H9 (cell line): ENCODE data around the gene EDN1. TPM values are rescaled to one million over a fixed set of nuclear protein-coding genes. Genes with fewer than 3 reads are reported as not detected.

Source experiments
- DNase-seq: peaks from one replicate; pipeline ENCODE4 v3.0.0-alpha.2; 2017
- H2AFZ ChIP-seq: one replicate; pipeline ENCODE4 v1.6.1; 2013; ENCODE audit warnings: mild to moderate bottlenecking, low read length, control low read depth, moderate library complexity
- H2AK5ac ChIP-seq: 2 replicates; pipeline ENCODE4 v1.6.1; 2013; ENCODE audit warnings: low read length, control low read depth, mixed read lengths; ENCODE audit not compliant: insufficient read length
- H2BK120ac ChIP-seq: one replicate; pipeline ENCODE4 v1.6.1; 2013; ENCODE audit warnings: low read depth, mild to moderate bottlenecking, low read length, control low read depth, inconsistent platforms; ENCODE audit not compliant: poor library complexity, severe bottlenecking
- H2BK12ac ChIP-seq: 2 replicates; pipeline ENCODE4 v1.6.1; 2013; ENCODE audit warnings: low read length, control low read depth, mixed read lengths, low read depth; ENCODE audit not compliant: insufficient read length
- H2BK15ac ChIP-seq: 2 replicates; pipeline ENCODE4 v1.6.1; 2013; ENCODE audit warnings: low read depth, low read length, control low read depth
- H2BK20ac ChIP-seq: one replicate; pipeline ENCODE4 v1.6.1; 2013; ENCODE audit warnings: low read depth, mild to moderate bottlenecking, low read length, control low read depth, inconsistent platforms; ENCODE audit not compliant: poor library complexity, severe bottlenecking
- H2BK5ac ChIP-seq: 2 replicates; pipeline ENCODE4 v1.6.1; 2013; ENCODE audit warnings: low read length, control low read depth, mixed read lengths; ENCODE audit not compliant: insufficient read length
- H3K14ac ChIP-seq: 2 replicates; pipeline ENCODE4 v1.6.1; 2013; ENCODE audit warnings: low read length, control low read depth; ENCODE audit not compliant: insufficient read depth
- H3K18ac ChIP-seq: 2 replicates; pipeline ENCODE4 v1.6.1; 2013; ENCODE audit warnings: low read depth, mild to moderate bottlenecking, mixed read lengths, low read length, control low read depth; ENCODE audit not compliant: insufficient read length
- H3K23ac ChIP-seq: 2 replicates; pipeline ENCODE4 v1.6.1; 2013; ENCODE audit warnings: low read length, control low read depth, mixed read lengths, low read depth; ENCODE audit not compliant: insufficient read length
- H3K23me2 ChIP-seq: 2 replicates; pipeline ENCODE4 v1.6.1; 2013; ENCODE audit warnings: low read depth, mild to moderate bottlenecking, mixed read lengths, low read length, control low read depth; ENCODE audit not compliant: insufficient read length, poor library complexity, severe bottlenecking
- H3K27ac ChIP-seq: 2 replicates; pipeline ENCODE4 v1.5.1; 2013; ENCODE audit warnings: low read length, control low read depth, mixed read lengths, low read depth; ENCODE audit not compliant: insufficient read length
- H3K27me3 ChIP-seq: 2 replicates; pipeline ENCODE4 v1.6.1; 2013; ENCODE audit warnings: low read length, control low read depth, inconsistent platforms; ENCODE audit not compliant: insufficient read depth
- H3K4ac ChIP-seq: 2 replicates; pipeline ENCODE4 v1.6.1; 2013; ENCODE audit warnings: low read depth, mild to moderate bottlenecking, control low read depth, inconsistent platforms, low read length, moderate library complexity
- H3K4me1 ChIP-seq: 2 replicates; pipeline ENCODE4 v1.6.1; 2013; ENCODE audit warnings: low read length, control low read depth, inconsistent platforms; ENCODE audit not compliant: insufficient read depth
- H3K4me2 ChIP-seq: 2 replicates; pipeline ENCODE4 v1.6.1; 2013; ENCODE audit warnings: low read length, control low read depth, mixed read lengths; ENCODE audit not compliant: insufficient read length, insufficient read depth
- H3K56ac ChIP-seq: 2 replicates; pipeline ENCODE4 v1.6.1; 2013; ENCODE audit warnings: low read depth, mild to moderate bottlenecking, mixed read lengths, low read length, control low read depth; ENCODE audit not compliant: insufficient read length
- H3K79me1 ChIP-seq: 2 replicates; pipeline ENCODE4 v1.6.1; 2013; ENCODE audit warnings: low read depth, mild to moderate bottlenecking, moderate library complexity, low read length, control low read depth, inconsistent platforms; ENCODE audit not compliant: insufficient read depth, poor library complexity, severe bottlenecking
- H3K79me2 ChIP-seq: 2 replicates; pipeline ENCODE4 v1.6.1; 2013; ENCODE audit warnings: low read length, control low read depth, inconsistent platforms; ENCODE audit not compliant: insufficient read depth
- H3K9ac ChIP-seq: 2 replicates; pipeline ENCODE4 v1.6.1; 2013; ENCODE audit warnings: low read length, control low read depth, mixed read lengths; ENCODE audit not compliant: insufficient read length; ENCODE audit errors: extremely low read depth
- H3K9me3 ChIP-seq: one replicate; pipeline ENCODE4 v1.6.1; 2013; ENCODE audit warnings: low read depth, low read length, inconsistent platforms; ENCODE audit not compliant: control insufficient read depth
- H3T11ph ChIP-seq: one replicate; pipeline ENCODE4 v1.6.1; 2013; ENCODE audit warnings: mild to moderate bottlenecking, low read length, control low read depth, inconsistent platforms
- H4K20me1 ChIP-seq: one replicate; pipeline ENCODE4 v1.6.1; 2013; ENCODE audit not compliant: control insufficient read depth, insufficient read length, insufficient read depth
- H4K5ac ChIP-seq: 2 replicates; pipeline ENCODE4 v1.6.1; 2013; ENCODE audit warnings: low read depth, mild to moderate bottlenecking, mixed read lengths, low read length, control low read depth; ENCODE audit not compliant: insufficient read length
- H4K8ac ChIP-seq: replicated peaks from 2 replicates; pipeline ENCODE4 v1.6.1; 2013; ENCODE audit warnings: low read length, control low read depth, mixed read lengths, low read depth; ENCODE audit not compliant: insufficient read length
- H4K91ac ChIP-seq: 2 replicates; pipeline ENCODE4 v1.6.1; 2013; ENCODE audit warnings: low read depth, mild to moderate bottlenecking, moderate library complexity, mixed read lengths, low read length, control low read depth; ENCODE audit not compliant: insufficient read length
- H3K27ac Mint-ChIP-seq, 3 experiments: 2 replicates in 2 of 3; 3 replicates in 1 of 3; pipeline ENCODE4 v1.8.0; 2020 to 2021; ENCODE audit warnings: mixed read lengths in 3 of 3, mild to moderate bottlenecking in 1 of 3, moderate library complexity in 1 of 3
- H3K27me3 Mint-ChIP-seq: 2 replicates; pipeline ENCODE4 v1.8.0; 2021; ENCODE audit warnings: low read depth, mild to moderate bottlenecking, moderate library complexity, mixed read lengths
- H3K36me3 Mint-ChIP-seq, 3 experiments: 2 replicates in 2 of 3; 3 replicates in 1 of 3; pipeline ENCODE4 v1.8.0; 2020 to 2021; ENCODE audit warnings: low read depth in 3 of 3, mixed read lengths in 3 of 3; ENCODE audit not compliant: insufficient read depth in 1 of 3
- H3K4me1 Mint-ChIP-seq, 2 experiments: 2 replicates each; pipeline ENCODE4 v1.8.0; 2020; ENCODE audit warnings: mixed read lengths in 2 of 2
- H3K4me3 Mint-ChIP-seq, 2 experiments: 2 replicates in 1 of 2; 3 replicates in 1 of 2; pipeline ENCODE4 v1.8.0; 2020 to 2021; ENCODE audit warnings: mild to moderate bottlenecking in 2 of 2, mixed read lengths in 2 of 2, moderate library complexity in 1 of 2
- H3K9me3 Mint-ChIP-seq, 2 experiments: 2 replicates in 1 of 2; 3 replicates in 1 of 2; pipeline ENCODE4 v1.8.0; 2020; ENCODE audit warnings: mild to moderate bottlenecking in 2 of 2, mixed read lengths in 2 of 2, moderate library complexity in 1 of 2
- WGBS: extraction: QIAGEN DNeasy Blood & Tissue Kit; methylation state at CpG from one replicate; pipeline ENCODE4 v1.1.7; 2013; ENCODE audit warnings: missing lambda C conversion rate, low lambda C conversion rate, mixed read lengths; ENCODE audit not compliant: insufficient read length; ENCODE audit errors: extremely low coverage; 5-methylcytosine and 5-hydroxymethylcytosine counted together
- total RNA-seq: library from RNA; stranded (reverse); gene quantifications from 2 replicates; pipeline ENCODE4 v1.2.1, GENCODE V29; 2021
- TF ChIP-seq, protein P1 (sequence below): fragments of 200-600 bp; sonication (generic); conservative IDR thresholded peaks from 3 replicates; pipeline ENCODE4 v1.8.0; 2021; ENCODE audit warnings: antibody characterized with exemption, mild to moderate bottlenecking

Gene EDN1
- total RNA-seq, 1 experiment from 2014 or later, result 2.1 TPM

DNA sequence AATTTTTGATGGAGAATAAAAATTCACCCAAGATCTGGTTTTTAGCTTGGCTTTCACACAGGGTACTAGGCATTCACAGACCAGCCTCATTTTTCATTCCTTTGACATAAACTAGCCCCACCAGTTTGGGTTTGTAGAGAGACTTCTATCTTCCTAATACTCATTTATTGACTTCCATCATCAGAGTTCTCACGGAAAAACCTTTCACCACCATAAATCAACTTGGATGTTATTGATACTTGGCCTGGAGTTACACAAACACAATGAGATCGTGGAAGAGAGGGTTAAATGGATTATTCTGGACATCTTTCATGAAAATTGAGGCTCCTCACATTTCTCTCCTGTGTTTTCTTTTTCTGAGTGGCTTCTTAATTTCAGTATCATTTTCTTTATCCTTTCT lies 26.8 kb upstream of the EDN1 start:
- Histone ChIP-seq H3K14ac (no peak overlapping the region), H4K91ac (no peak overlapping the region), H3K27me3 (no peaks in the 10 kb centered on the region), H2BK12ac (no peak overlapping the region), H3K23ac (no peak overlapping the region), H2BK20ac (no peak overlapping the region), H3K23me2 (no peaks in the 10 kb centered on the region), H2BK5ac (no peak overlapping the region), H3K4me1 (no peaks in the 10 kb centered on the region), H4K8ac (no peak overlapping the region), H4K20me1 (no peaks in the 10 kb centered on the region), H3K79me2 (no peaks in the 10 kb centered on the region), H3K4me2 (no peak overlapping the region), H3K9me3 (no peaks in the 10 kb centered on the region), H3K27ac (no peak overlapping the region), H3K4ac (no peak overlapping the region), H3K56ac (no peak overlapping the region), H2BK15ac (no peak overlapping the region), H3K9ac (no peak overlapping the region), H3K79me1 (no peaks in the 10 kb centered on the region), H2AK5ac (no peak overlapping the region), H3K18ac (no peak overlapping the region), H4K5ac (no peak overlapping the region), H3T11ph (no peak overlapping the region), H2AFZ (no peak overlapping the region), H2BK120ac (no peak overlapping the region)
- Mint-ChIP-seq H3K9me3 (no peaks in the 10 kb centered on the region), H3K36me3 (no peaks in the 10 kb centered on the region), H3K4me3 (no peak overlapping the region), H3K27ac (no peak overlapping the region), H3K27me3 (no peaks in the 10 kb centered on the region), H3K4me1 (no peaks in the 10 kb centered on the region)
- DNase-seq, result no peak
- TF ChIP-seq, protein P1, sequence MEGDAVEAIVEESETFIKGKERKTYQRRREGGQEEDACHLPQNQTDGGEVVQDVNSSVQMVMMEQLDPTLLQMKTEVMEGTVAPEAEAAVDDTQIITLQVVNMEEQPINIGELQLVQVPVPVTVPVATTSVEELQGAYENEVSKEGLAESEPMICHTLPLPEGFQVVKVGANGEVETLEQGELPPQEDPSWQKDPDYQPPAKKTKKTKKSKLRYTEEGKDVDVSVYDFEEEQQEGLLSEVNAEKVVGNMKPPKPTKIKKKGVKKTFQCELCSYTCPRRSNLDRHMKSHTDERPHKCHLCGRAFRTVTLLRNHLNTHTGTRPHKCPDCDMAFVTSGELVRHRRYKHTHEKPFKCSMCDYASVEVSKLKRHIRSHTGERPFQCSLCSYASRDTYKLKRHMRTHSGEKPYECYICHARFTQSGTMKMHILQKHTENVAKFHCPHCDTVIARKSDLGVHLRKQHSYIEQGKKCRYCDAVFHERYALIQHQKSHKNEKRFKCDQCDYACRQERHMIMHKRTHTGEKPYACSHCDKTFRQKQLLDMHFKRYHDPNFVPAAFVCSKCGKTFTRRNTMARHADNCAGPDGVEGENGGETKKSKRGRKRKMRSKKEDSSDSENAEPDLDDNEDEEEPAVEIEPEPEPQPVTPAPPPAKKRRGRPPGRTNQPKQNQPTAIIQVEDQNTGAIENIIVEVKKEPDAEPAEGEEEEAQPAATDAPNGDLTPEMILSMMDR, result no peak
- no CpG with 5 or more reads among the region's 2 CpGs for whole genome bisulfite sequencing
